Stomach (tissue), 9 donors: ENCODE data around the gene C14orf180. TPM values are rescaled to one million over a fixed set of nuclear protein-coding genes. Genes with fewer than 3 reads are reported as not detected.

Experiments used
- DNase-seq, 2 donors: peaks; one replicate each; pipeline versions ENCODE4 v3.0.0 to v3.0.0-alpha.2; 2013 to 2019
- H3K27ac ChIP-seq, 5 donors: fragments of 200-600 bp in 4 of 5; sonication (generic) in 4 of 5; one replicate each; pipeline ENCODE4 v1.5.1; 2013 to 2019; ENCODE audit warnings: mild to moderate bottlenecking in 1 of 5, moderate library complexity in 1 of 5
- H3K27me3 ChIP-seq, 3 donors: fragments of 200-600 bp; sonication (generic); one replicate each; pipeline ENCODE4 v1.5.1; 2017 to 2019; ENCODE audit warnings: mixed run types in 1 of 3
- H3K36me3 ChIP-seq, 4 donors: fragments of 200-600 bp; sonication (generic); 1 replicate in 3 of 4; 2 replicates in 1 of 4; pipeline ENCODE4 v1.5.1; 2016 to 2019
- H3K4me1 ChIP-seq, 4 donors: fragments of 200-600 bp; sonication (generic); one replicate each; pipeline ENCODE4 v1.5.1; 2016 to 2019
- H3K4me3 ChIP-seq, 4 donors: fragments of 200-600 bp; sonication (generic) in 3 of 4; one replicate each; pipeline ENCODE4 v1.5.1; 2016 to 2019; ENCODE audit warnings: mild to moderate bottlenecking in 1 of 4
- H3K9me3 ChIP-seq, 4 donors: fragments of 200-600 bp; sonication (generic); one replicate each; pipeline ENCODE4 v1.5.1; 2016 to 2019
- CTCF ChIP-seq, 7 experiments: fragments of 450-650 bp in 4 of 7; fragments of 200-600 bp in 3 of 7; sonication (generic) in 3 of 7; IDR thresholded peaks; one replicate each; pipeline ENCODE4 v1.5.1; 2016 to 2019; ENCODE audit warnings: antibody characterized with exemption in 7 of 7, control low read depth in 2 of 7, mild to moderate bottlenecking in 1 of 7
- EP300 ChIP-seq: sonication (generic); formaldehyde crosslinking; IDR thresholded peaks from one replicate; pipeline ENCODE4 v1.6.1; 2017; ENCODE audit warnings: antibody characterized with exemption
- POLR2A ChIP-seq, 4 donors: fragments of 450-650 bp; IDR thresholded peaks; one replicate each; pipeline ENCODE4 v1.6.1; 2016; ENCODE audit warnings: antibody characterized with exemption in 4 of 4, control low read depth in 2 of 4, mild to moderate bottlenecking in 1 of 4, moderate library complexity in 1 of 4
- POLR2AphosphoS5 ChIP-seq, 3 donors: sonication (generic); formaldehyde crosslinking; IDR thresholded peaks; one replicate each; pipeline ENCODE4 v1.6.1; 2016; ENCODE audit warnings: antibody characterized with exemption in 3 of 3
- WGBS, 5 donors: extraction: QIAGEN DNeasy Blood & Tissue Kit in 3 of 5; methylation state at CpG; one replicate each; pipeline versions ENCODE4 v1.1.5 to v1.1.7; 2013 to 2018; 5-methylcytosine and 5-hydroxymethylcytosine counted together
- intact Hi-C: fragments of 100-400 bp; cut with DNase I; formaldehyde crosslinking; loops from one replicate; pipeline ENCODE4 v1.15.1; 2023; ENCODE audit warnings: low total_unique reads
- polyA plus RNA-seq, 3 donors: library from polyadenylated mRNA; stranded (reverse); fragments of 200-250 nt; gene quantifications; one replicate each; pipeline ENCODE4 v1.2.3, GENCODE V29; 2013
- total RNA-seq, 5 donors: library from RNA; depleted of rRNA; stranded (reverse); fragments of >200 nt; gene quantifications; one replicate each; pipeline versions ENCODE4 v1.1.0 to v1.2.3, GENCODE V29; 2014 to 2016
- donor health status: healthy with polysubstance abuse.
- donor health status: Bipolar disorder and iron deficiency.
- donor health status: healthy.

C14orf180 gene
- total and polyA plus RNA-seq, 8 donors = 0.31 to 3.8 (median 0.45) TPM; not detected in 1

GRCh38 chr14:104542871-104543830 is 36.4 kb upstream of the C14orf180 start:
- Histone ChIP-seq H3K4me3 (no peak overlapping the region), H3K9me3 (no peaks in the 10 kb centered on the region), H3K36me3 (no peaks in the 10 kb centered on the region), H3K27me3 (peaks cover 0 to 59% (median 27%) of the 10 kb centered on the region in 3 donors), H3K4me1 (peaks cover 0 to 8% (median 0%) of the 10 kb centered on the region in 4 donors), H3K27ac (no peak overlapping the region)
- TF ChIP-seq POLR2AphosphoS5 (IDR thresholded peaks at IDR 0.05) = no peak
- no peak for TF ChIP-seq EP300
- no peak for TF ChIP-seq POLR2A (IDR thresholded peaks at IDR 0.05)
- no peak for TF ChIP-seq CTCF (IDR thresholded peaks at IDR 0.05)
- WGBS, 5 donors = 83 to 88% (median 84%) methylated on average over 16 of the region's 16 CpGs
- intact Hi-C loops = no loop called here
- no peak for DNase-seq

DNA sequence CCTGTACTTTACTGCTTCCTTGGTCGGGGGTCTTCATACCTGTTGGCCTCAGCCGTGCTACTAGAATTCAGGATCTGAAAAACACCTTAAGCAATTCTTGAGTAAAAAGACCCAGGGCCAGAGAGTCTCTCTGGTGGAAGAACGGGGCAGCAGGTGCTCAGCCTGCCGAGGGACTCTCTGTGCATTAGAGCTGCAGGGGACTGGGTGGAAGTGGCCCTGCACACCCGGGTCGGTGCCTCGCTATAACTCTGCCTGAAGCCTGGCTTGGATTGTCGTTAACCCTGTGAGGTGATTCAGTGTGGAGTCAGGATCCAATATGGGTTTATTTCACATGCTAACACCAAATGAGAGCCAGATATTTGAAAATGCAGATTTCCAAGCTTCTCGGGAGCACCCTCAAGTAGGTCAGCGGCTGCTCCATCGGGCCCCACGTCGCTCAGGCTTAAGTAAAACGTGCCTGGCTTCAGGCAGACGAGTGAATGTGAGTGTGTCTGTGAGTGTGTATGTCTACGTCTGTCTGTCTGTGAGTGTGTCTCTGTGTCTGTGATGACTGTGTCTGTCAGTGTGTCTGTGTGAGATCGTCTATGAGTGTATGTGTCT is 35.1 kb upstream of the C14orf180 start:
- intact Hi-C loops = no loop called here
- TF ChIP-seq CTCF (IDR thresholded peaks at IDR 0.05) (no peak), POLR2AphosphoS5 (IDR thresholded peaks at IDR 0.05) (no peak), POLR2A (IDR thresholded peaks at IDR 0.05) (no peak)
- H3K27me3 ChIP-seq = peaks cover 0 to 70% (median 27%) of the 10 kb centered on the region in 3 donors
- WGBS, 5 donors = 70% methylated on average over 17 of the region's 17 CpGs
- DNase-seq = no peak
- no peak overlapping the region for H3K27ac ChIP-seq
- peaks cover 0 to 8% (median 0%) of the 10 kb centered on the region in 4 donors for H3K4me1 ChIP-seq
- H3K9me3 ChIP-seq = no peaks in the 10 kb centered on the region
- H3K36me3 ChIP-seq = no peaks in the 10 kb centered on the region
- H3K4me3 ChIP-seq = no peak overlapping the region

- Histone ChIP-seq H3K27me3 (peaks cover 0 to 79% (median 27%) of the 10 kb centered on the region in 3 donors), H3K4me3 (no peak overlapping the region), H3K27ac (no peak overlapping the region), H3K36me3 (no peaks in the 10 kb centered on the region), H3K9me3 (no peaks in the 10 kb centered on the region), H3K4me1 (peaks cover 0 to 8% (median 0%) of the 10 kb centered on the region in 4 donors)
- DNase-seq = no peak
- WGBS, 5 donors = 57 to 68% (median 61%) methylated on average over 20 to 32 of the region's 32 CpGs
- intact Hi-C loops = no loop called here
- no peak for TF ChIP-seq CTCF (IDR thresholded peaks at IDR 0.05)
- TF ChIP-seq POLR2A (IDR thresholded peaks at IDR 0.05) = no peak
- TF ChIP-seq POLR2AphosphoS5 (IDR thresholded peaks at IDR 0.05) = no peak
- no peak for TF ChIP-seq EP300
Observed at GRCh38 chr14:104545151-104545941, 34.2 kb upstream of the C14orf180 start.

DNA sequence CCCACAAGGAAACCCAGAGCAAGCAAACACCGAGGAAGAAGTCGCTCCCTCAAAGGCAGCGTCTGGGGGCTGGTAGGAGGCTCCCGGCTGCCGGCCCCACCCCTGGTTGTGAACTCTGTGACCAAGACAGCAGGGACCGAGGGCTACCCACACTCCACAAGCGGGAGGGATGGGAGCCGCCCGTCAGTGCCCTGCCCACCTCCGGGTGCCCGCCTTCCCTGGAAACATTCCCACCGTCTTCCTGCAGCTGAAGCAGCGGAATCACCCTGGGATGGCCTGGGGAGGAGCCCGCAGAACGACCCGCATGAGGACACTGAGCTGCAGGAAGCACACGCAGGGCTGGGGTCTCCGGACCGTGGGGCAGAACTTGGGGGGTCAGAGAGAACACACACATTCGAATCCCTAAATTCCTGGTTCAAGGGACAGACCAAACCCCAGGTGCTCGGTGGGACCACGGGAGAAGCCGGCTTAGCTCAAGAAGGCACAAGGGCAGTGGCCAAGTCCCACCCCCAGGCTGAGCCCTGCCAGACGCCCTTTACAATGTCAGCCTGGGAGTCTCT is 33.5 kb upstream of the C14orf180 start:
- H3K36me3 ChIP-seq = no peaks in the 10 kb centered on the region
- no peak for TF ChIP-seq POLR2A (IDR thresholded peaks at IDR 0.05)
- no peak for TF ChIP-seq POLR2AphosphoS5 (IDR thresholded peaks at IDR 0.05)
- no peak for TF ChIP-seq EP300
- no peak for TF ChIP-seq CTCF (IDR thresholded peaks at IDR 0.05)
- H3K4me3 ChIP-seq = no peak overlapping the region
- WGBS, 5 donors = 22 to 40% (median 31%) methylated on average over 20 to 24 of the region's 24 CpGs
- intact Hi-C loops = no loop called here
- peaks cover 0 to 82% (median 27%) of the 10 kb centered on the region in 3 donors for H3K27me3 ChIP-seq
- H3K27ac ChIP-seq = no peak overlapping the region
- no peaks in the 10 kb centered on the region for H3K9me3 ChIP-seq
- peaks cover 0 to 8% (median 0%) of the 10 kb centered on the region in 4 donors for H3K4me1 ChIP-seq
- DNase-seq = peak in 1 of 2 donors; percentile 38
